Right lobe of liver (tissue), 6 donors: ENCODE data around the gene TSSK2. TPM values are rescaled to one million over a fixed set of nuclear protein-coding genes. Genes with fewer than 3 reads are reported as not detected.

Experiments
- ATAC-seq, 4 donors: fragments of 200-7000 bp; cut with Tn5 transposase; one replicate each; pipeline ENCODE4 v1.9.1; 2020; ENCODE audit warnings: mild to moderate bottlenecking in 4 of 4, moderate library complexity in 4 of 4
- DNase-seq, 3 donors: peaks; one replicate each; pipeline ENCODE4 v3.0.0-alpha.2; 2020
- H3K27ac ChIP-seq, 3 donors: fragments of 200-600 bp; one replicate each; pipeline ENCODE4 v1.8.0; 2022
- H3K27me3 ChIP-seq, 2 donors: fragments of 200-600 bp; one replicate each; pipeline ENCODE4 v1.8.0; 2022
- H3K36me3 ChIP-seq, 4 donors: fragments of 200-600 bp; sonication (generic) in 1 of 4; one replicate each; pipeline versions ENCODE4 v1.5.1 to v1.8.0; 2017 to 2022; ENCODE audit warnings: control low read depth in 1 of 4
- H3K4me1 ChIP-seq, 4 donors: fragments of 200-600 bp; sonication (generic) in 1 of 4; one replicate each; pipeline versions ENCODE4 v1.5.1 to v1.8.0; 2017 to 2022; ENCODE audit warnings: control low read depth in 1 of 4
- H3K4me3 ChIP-seq, 3 donors: fragments of 200-600 bp; one replicate each; pipeline ENCODE4 v1.8.0; 2022
- H3K9me3 ChIP-seq, 4 donors: fragments of 200-600 bp; sonication (generic) in 1 of 4; one replicate each; pipeline versions ENCODE4 v1.5.1 to v1.8.0; 2017 to 2022; ENCODE audit warnings: control low read depth in 1 of 4
- POLR2A ChIP-seq: fragments of 450-650 bp; IDR thresholded peaks from one replicate; pipeline ENCODE4 v1.6.1; 2017; ENCODE audit warnings: antibody characterized with exemption, mild to moderate bottlenecking
- WGBS: methylation state at CpG from one replicate; pipeline ENCODE4 v1.1.6; 2018; ENCODE audit warnings: low coverage, low lambda C conversion rate; ENCODE audit not compliant: insufficient coverage; ENCODE audit errors: missing lambda C conversion rate; 5-methylcytosine and 5-hydroxymethylcytosine counted together
- intact Hi-C, 2 donors: fragments of 100-400 bp; cut with DNase I; formaldehyde crosslinking; loops; one replicate each; pipeline versions ENCODE4 v1.11.2 to v1.14.1; 2022
- total RNA-seq, 6 experiments: library from RNA; depleted of rRNA in 2 of 6; stranded (reverse); fragments of >200 nt in 2 of 6; fragmentation: NEBNext Ultra II Directional in 3 of 6; extraction: Animal tissue kit (Norgen Biotek cat#: 25700) in 3 of 6; gene quantifications; one replicate each; pipeline versions ENCODE4 v1.1.0 to v1.2.4, GENCODE V29; 2016 to 2023
- TF ChIP-seq, protein P1 (sequence below), 4 donors: fragments of 200-600 bp in 3 of 4; fragments of 450-650 bp in 1 of 4; IDR thresholded peaks; one replicate each; pipeline versions ENCODE4 v1.5.1 to v1.8.0; 2016 to 2022; ENCODE audit warnings: antibody characterized with exemption in 4 of 4, mild to moderate bottlenecking in 2 of 4
- donor health status: DM: no; HTN: yes; CAD: no.
- donor health status: DM: no; HTN: no; CAD: no.
- donor health status: DM: no; HTN: no; CAD: no.
- donor health status: DM: no; HTN: yes; CAD: no.
- donor health status: DM: no; HTN: yes; CAD: no.

The TSSK2 gene
- total RNA-seq, 6 experiments from 2014 or later, result not detected

DNA sequence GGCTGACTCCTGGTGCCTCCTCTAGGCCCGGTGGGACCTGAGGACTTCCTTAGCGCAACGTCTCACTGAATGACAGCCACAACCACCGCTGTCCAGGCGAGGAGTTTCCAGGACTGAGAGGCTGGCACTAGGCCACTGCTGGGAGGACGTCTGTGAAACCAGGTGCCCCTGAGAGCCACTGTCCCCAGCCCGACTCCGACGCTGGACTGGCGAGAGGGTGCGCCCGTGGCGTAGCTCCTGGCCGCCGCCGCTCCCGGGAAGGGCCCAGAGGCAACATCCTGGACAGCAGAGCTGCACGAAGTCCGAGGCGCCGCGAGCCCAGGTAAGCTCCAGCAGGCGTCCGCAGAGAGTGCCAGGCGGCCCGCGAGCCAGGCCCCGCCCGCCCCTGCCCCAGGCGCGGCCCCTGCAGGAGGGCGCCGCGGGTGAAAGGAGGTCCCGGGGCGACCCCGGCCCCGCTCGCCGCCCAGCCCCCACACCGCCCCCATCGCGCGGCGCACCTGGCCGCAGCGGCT lies 9.4 kb upstream of the TSSK2 start:
- no CpG with 5 or more reads among the region's 47 CpGs for WGBS

DNA sequence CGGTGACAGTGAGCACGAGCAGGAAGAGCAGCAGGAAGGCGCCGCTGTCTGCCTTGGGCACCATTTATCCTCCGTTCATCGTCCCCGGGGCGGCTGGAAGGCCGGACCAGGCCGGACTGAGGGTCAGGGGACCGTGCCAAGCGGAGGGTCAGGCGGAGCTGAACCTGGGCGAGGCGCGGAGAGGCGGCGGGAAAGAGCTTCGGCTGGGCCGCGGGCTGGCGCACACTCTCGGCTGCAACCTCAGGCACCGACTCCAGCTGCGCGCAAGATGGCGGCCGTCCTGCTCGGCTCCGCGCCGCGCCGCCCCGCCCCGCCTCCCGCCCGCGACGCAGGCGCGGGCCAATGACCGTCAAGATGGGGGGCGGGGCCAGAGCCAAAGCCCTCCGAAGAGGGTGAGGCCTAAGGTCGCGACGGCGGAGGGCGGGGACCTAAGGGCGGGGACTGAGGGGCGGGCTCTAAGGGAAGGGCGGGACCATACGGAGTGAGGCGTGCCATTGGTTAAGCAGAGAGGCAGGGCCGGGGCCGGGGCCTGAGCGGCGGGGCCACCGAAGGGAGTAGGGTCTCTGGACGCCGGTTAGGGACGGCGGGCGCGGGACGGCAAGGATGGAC lies 8.9 kb upstream of the TSSK2 start, which contains the start of gene DGCR2:
TSS of gene DGCR2 (minus strand) at position 270 of the 609 bp plus-strand sequence. CDS start at position 64, 206 bp downstream.
- peak; percentile 99 for DNase-seq
- ATAC-seq, result peak; percentile 90 to 96 (median 95)
- peaks cover 0 to 21% (median 4%) of the 10 kb centered on the region in 4 donors for H3K4me1 ChIP-seq
- H3K9me3 ChIP-seq, result no peaks in the 10 kb centered on the region
- intact Hi-C loops, result no loop called here
- 0% methylated on average over 8 of the region's 67 CpGs for WGBS
- no peaks in the 10 kb centered on the region for H3K36me3 ChIP-seq
- H3K4me3 ChIP-seq, result peak within 1 kb of the TSS; percentile 55 to 99 (median 99)
- H3K27ac ChIP-seq, result peak within 1 kb of the TSS; percentile 70 to 97 (median 93)
- TF ChIP-seq, protein P1, sequence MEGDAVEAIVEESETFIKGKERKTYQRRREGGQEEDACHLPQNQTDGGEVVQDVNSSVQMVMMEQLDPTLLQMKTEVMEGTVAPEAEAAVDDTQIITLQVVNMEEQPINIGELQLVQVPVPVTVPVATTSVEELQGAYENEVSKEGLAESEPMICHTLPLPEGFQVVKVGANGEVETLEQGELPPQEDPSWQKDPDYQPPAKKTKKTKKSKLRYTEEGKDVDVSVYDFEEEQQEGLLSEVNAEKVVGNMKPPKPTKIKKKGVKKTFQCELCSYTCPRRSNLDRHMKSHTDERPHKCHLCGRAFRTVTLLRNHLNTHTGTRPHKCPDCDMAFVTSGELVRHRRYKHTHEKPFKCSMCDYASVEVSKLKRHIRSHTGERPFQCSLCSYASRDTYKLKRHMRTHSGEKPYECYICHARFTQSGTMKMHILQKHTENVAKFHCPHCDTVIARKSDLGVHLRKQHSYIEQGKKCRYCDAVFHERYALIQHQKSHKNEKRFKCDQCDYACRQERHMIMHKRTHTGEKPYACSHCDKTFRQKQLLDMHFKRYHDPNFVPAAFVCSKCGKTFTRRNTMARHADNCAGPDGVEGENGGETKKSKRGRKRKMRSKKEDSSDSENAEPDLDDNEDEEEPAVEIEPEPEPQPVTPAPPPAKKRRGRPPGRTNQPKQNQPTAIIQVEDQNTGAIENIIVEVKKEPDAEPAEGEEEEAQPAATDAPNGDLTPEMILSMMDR (IDR thresholded peaks at IDR 0.05), result no peak
- peak; percentile 78 for TF ChIP-seq POLR2A
- no peaks in the 10 kb centered on the region for H3K27me3 ChIP-seq

More for the DNA sequence above, 9.4 kb upstream of the TSSK2 start:
- peak; percentile 69 to 83 (median 77) for DNase-seq
- Histone ChIP-seq H3K4me1 (peaks cover 0 to 21% (median 4%) of the 10 kb centered on the region in 4 donors), H3K36me3 (no peaks in the 10 kb centered on the region), H3K9me3 (no peaks in the 10 kb centered on the region), H3K27ac (peak overlapping the region; percentile 70 to 97 (median 93)), H3K27me3 (no peaks in the 10 kb centered on the region), H3K4me3 (peak overlapping the region; percentile 55 to 99 (median 99))
- TF ChIP-seq POLR2A, result no peak
- TF ChIP-seq, protein P1 (IDR thresholded peaks at IDR 0.05), result no peak
- intact Hi-C loops, result no loop called here
- peak; percentile 42 to 64 (median 54) for ATAC-seq

DNA sequence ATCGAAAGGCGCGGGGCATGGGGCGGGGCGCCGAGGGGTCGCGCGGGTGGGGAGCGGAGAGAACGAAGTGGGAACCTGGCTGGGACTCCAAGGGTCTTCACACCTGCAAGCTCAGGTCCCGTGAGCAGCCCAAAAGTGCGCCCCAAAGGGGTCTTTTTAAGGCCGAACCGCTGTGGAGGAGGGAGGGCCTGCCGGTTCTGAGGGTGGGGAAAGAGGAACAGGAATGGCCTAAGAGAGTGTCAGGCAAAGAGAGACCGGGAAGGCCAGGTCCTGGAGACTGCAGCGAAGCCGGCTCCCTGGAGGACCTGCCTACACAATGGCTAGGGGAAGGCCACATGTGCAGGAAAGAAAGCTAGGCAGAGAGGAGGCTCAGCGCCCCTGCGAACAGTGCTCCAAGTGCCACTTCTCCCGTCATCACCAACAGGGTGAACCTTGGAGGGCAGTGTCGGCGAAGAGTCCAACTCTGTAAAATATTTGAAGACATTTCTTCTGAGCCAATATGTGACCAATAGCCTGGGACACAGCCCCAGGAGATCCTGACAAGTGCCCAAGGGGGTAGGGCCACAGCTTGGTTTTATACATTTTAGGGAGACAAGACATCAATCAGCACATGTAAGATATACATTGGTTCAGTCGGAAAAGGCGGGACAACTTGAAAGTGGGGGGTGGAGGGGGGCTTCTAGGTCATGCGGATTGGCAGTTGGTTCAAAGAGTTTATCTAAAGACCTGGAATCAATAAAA lies 8.2 kb upstream of the TSSK2 start:
- H3K9me3 ChIP-seq, result no peaks in the 10 kb centered on the region
- intact Hi-C loops, result no loop called here
- 57% methylated on average over 8 of the region's 27 CpGs for WGBS
- H3K36me3 ChIP-seq, result no peaks in the 10 kb centered on the region
- H3K27ac ChIP-seq, result peak overlapping the region in 1 of 3 donors; percentile 97
- peaks cover 0 to 18% (median 4%) of the 10 kb centered on the region in 4 donors for H3K4me1 ChIP-seq
- no peaks in the 10 kb centered on the region for H3K27me3 ChIP-seq
- H3K4me3 ChIP-seq, result peak overlapping the region; percentile 55 to 99 (median 99)
- DNase-seq (no peak), ATAC-seq (peak; percentile 5 to 23 (median 16))
- no peak for TF ChIP-seq POLR2A
- TF ChIP-seq, protein P1 (IDR thresholded peaks at IDR 0.05), result no peak

DNA sequence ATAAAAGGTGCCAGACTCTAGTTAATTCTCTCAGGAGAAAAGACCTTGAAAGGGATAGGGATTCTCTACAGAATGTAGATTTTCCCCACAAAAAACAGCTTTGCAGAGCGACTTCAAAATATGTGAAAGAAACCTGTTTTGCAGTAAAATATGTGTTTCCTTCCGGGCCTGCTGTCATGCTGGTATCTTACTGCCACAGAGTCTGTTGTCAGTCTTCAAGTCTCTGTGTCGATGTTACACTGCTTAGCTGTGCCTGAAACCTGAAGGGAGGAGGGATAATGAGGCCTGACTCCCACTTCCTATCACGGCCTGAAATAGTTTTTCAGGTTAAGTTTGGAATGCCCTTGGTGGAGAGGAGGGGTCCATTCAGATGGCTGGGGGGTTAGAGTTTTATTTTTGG lies 7.2 kb upstream of the TSSK2 start:
- ATAC-seq (no peak), DNase-seq (no peak)
- 72% methylated on average over 4 of the region's 4 CpGs for WGBS
- H3K4me1 ChIP-seq, result peaks cover 0 to 18% (median 4%) of the 10 kb centered on the region in 4 donors
- H3K4me3 ChIP-seq, result no peak overlapping the region
- H3K9me3 ChIP-seq, result no peaks in the 10 kb centered on the region
- TF ChIP-seq, protein P1 (IDR thresholded peaks at IDR 0.05), result no peak
- TF ChIP-seq POLR2A, result no peak
- no peaks in the 10 kb centered on the region for H3K27me3 ChIP-seq
- H3K36me3 ChIP-seq, result no peaks in the 10 kb centered on the region
- intact Hi-C loops, result no loop called here
- no peak overlapping the region for H3K27ac ChIP-seq
